GM18909 (cell line): ENCODE results near the gene NLGN3.
A peak's percentile ranks its signal among the peaks of the same experiment; 100 is the strongest.

Source experiments
- ATAC-seq: cut with Tn5 transposase; IDR thresholded peaks from one replicate; pipeline ENCODE4 v1.9.1; 2021; ENCODE audit warnings: mild to moderate bottlenecking; ENCODE audit not compliant: unreplicated experiment, poor library complexity

The NLGN3 gene

GRCh38 chrX:71144651-71145050 lies at the start of gene NLGN3:
TSS of gene NLGN3 (plus strand) at chrX:71144841. CDS start at chrX:71147750, 2,909 bp downstream.
- ATAC-seq: no peak

GRCh38 chrX:71095033-71095432 lies 49.6 kb upstream of the NLGN3 start:
- ATAC-seq: no peak

DNA sequence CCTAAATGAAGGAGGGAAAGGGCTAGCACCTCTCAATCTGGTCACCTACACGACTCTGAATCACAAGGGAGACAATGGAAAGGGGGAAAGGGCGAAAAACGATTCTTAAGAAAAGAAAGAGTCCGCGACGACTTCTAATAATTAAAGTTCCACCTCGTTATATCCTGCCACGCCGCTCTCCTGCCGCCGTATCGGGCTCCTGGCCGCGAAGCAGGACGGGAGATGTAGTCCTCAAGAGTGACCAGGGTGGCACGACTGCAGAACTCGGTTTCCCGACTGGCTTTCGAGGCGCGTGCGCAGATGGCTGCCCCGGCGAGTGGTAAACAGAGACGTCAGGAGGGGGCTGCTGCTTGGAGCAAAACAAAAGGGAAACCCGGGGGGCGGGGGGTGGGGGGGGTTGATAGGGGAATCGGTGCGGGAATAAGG lies 49.1 kb upstream of the NLGN3 start, which contains the start of gene FOXO4:
FOXO4 (plus strand) TSS at position 297 of the 426 bp plus-strand sequence. CDS start 678 bp downstream, outside the sequence.
- peak; percentile 83 for ATAC-seq

DNA sequence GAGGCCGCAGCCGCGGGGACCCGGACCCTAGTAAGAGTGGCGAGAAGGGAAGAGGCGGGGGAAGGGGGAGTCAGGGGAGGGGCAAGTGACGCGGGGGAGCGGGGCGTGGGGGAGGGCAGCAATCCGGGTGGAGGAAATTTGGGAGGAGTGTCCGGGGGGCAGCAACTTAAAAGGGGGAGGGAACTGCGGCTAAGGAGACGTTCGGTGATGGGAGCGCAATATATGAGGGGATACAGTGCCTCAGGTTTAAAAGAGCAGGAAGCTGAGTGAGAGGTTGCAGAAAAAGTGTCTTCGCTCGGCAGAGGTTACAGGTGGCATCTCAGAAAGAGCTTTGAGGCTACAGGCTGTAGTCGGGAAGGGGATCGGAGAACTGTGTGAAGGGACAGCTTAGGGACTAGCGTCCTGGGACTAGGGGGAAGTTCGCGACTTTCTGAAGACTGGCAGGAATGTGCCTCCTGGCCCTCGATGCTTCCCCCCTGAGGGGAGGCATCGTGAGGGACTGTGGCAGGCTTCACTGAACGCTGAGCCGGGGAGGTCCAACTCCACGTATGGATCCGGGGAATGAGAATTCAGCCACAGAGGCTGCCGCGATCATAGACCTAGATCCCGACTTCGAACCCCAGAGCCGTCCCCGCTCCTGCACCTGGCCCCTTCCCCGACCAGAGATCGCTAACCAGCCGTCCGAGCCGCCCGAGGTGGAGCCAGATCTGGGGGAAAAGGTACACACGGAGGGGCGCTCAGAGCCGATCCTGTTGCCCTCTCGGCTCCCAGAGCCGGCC lies 48.5 kb upstream of the NLGN3 start:
- no peak for ATAC-seq

DNA sequence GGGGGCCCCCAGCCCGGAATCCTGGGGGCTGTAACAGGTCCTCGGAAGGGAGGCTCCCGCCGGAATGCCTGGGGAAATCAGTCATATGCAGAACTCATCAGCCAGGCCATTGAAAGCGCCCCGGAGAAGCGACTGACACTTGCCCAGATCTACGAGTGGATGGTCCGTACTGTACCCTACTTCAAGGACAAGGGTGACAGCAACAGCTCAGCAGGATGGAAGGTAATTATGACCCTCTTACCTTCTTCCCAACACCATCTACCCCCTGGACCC lies 47.9 kb upstream of the NLGN3 start:
- no peak for ATAC-seq

GRCh38 chrX:71098302-71098701 lies 46.3 kb upstream of the NLGN3 start:
- peak; percentile 52 for ATAC-seq

- ATAC-seq: no peak
These were observed 45.6 kb upstream of the NLGN3 start for GRCh38 chrX:71098951-71099506.

DNA sequence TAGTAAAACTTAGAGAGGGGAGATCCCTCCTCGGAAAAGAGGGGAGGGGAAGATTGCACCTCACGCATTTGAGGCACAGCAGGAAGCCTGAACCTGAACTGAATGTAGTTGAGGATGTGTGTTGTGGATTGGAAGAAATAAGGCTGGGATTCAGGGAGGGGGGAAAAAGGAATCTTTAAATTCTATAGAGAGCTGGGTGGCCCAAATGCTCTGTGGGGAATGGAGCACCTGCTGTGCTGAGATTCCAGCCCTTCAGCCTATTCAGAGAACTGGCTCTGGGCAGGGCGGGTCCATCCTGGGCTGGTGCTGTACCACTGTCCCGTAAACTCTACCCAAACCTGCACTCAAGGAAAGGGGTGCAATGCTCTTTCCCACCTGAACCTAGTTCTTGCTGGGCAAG lies 44.9 kb upstream of the NLGN3 start:
- ATAC-seq: no peak

DNA sequence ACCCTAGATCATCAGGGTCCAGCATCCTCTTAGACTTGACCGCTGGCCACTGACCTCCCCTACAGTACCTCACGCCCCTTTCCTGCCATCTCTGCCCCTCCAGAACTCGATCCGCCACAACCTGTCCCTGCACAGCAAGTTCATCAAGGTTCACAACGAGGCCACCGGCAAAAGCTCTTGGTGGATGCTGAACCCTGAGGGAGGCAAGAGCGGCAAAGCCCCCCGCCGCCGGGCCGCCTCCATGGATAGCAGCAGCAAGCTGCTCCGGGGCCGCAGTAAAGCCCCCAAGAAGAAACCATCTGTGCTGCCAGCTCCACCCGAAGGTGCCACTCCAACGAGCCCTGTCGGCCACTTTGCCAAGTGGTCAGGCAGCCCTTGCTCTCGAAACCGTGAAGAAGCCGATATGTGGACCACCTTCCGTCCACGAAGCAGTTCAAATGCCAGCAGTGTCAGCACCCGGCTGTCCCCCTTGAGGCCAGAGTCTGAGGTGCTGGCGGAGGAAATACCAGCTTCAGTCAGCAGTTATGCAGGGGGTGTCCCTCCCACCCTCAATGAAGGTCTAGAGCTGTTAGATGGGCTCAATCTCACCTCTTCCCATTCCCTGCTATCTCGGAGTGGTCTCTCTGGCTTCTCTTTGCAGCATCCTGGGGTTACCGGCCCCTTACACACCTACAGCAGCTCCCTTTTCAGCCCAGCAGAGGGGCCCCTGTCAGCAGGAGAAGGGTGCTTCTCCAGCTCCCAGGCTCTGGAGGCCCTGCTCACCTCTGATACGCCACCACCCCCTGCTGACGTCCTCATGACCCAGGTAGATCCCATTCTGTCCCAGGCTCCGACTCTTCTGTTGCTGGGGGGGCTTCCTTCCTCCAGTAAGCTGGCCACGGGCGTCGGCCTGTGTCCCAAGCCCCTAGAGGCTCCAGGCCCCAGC lies 43.8 kb upstream of the NLGN3 start:
- no peak for ATAC-seq

DNA sequence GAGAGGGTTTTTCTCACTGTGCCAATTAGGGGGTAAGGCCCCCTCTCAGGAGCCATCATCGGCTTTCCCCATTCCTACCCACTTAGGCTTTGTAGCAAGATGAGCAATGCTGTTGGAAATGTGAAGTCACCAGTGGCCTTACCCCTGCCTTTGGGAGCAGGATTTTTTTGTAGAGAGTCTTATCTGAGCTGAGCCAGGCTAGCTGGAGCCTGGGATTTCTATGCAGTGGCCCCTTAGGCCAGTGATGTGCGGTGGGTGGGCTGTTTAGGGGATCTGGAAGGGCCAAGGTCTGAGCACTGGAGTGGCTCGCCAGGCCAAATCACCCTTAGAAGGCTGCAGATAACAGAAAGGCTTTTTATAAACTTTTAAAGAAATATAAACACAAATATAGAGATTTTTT lies 42.3 kb upstream of the NLGN3 start:
- no peak for ATAC-seq

- peak; percentile 45 for ATAC-seq
These were observed 41.3 kb upstream of the NLGN3 start for GRCh38 chrX:71103110-71103983.

GRCh38 chrX:71105628-71106027 lies 39.0 kb upstream of the NLGN3 start:
- no peak for ATAC-seq

- ATAC-seq: no peak
These were observed 38.2 kb upstream of the NLGN3 start, which contains the start of gene CXorf65 for GRCh38 chrX:71106427-71106826. TSS of gene CXorf65 (minus strand) at chrX:71106740. CDS start at chrX:71106556, 184 bp downstream.

GRCh38 chrX:71107245-71107644 lies 37.4 kb upstream of the NLGN3 start:
- ATAC-seq: no peak

DNA sequence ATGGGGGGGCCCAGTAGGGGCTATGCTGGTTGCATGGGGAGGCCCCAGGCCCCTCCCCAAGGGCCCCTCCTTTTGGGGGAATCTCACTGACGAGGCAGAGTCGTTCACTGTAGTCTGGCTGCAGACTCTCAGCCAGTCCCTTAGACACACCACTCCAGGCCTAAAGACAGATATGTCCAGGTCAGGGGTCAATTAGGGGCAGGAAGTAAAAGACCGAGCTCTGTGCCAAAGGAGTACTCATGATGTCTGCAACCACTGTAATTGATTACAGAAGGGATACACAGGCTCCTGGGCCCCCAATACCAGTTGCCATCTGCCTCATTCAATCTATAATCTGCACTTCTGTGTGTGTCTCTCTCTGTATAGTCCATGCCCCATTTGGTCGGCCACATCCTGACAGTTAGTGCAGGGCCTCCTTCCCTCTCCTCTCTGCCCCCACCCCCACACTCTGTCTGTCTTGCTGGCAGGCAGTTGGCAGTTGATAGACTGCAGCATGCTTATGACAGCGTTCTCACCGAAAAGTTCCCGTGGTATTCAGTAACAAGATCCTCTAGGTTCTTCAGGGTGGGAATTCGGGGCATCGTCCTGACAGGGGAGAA lies 36.8 kb upstream of the NLGN3 start:
- ATAC-seq: no peak

- ATAC-seq: no peak
These were observed 35.6 kb upstream of the NLGN3 start for GRCh38 chrX:71109051-71109450.

- ATAC-seq: peak; percentile 88
These were observed 33.3 kb upstream of the NLGN3 start, which contains the start of gene IL2RG for GRCh38 chrX:71111141-71111843. TSS of gene IL2RG (minus strand) at chrX:71111577. CDS start at chrX:71111539, 38 bp downstream.

- ATAC-seq: peak; percentile 21
These were observed 32.7 kb upstream of the NLGN3 start for GRCh38 chrX:71111921-71112431.

GRCh38 chrX:71117358-71117757 lies 27.3 kb upstream of the NLGN3 start:
- ATAC-seq: no peak
